ENCODE measurements around the gene LHB. TPM values are rescaled to one million over a fixed set of nuclear protein-coding genes. Genes with fewer than 3 reads are reported as not detected.

LHB gene
- total RNA-seq, 1 experiment from 2014 or later = not detected

- H3K9ac ChIP-seq (ENCODE audit: extremely low read depth, insufficient read length, low read length) = no peak overlapping the region
- no peak overlapping the region for H3T11ph ChIP-seq (ENCODE audit: low read length)
- no peak overlapping the region for H3K27ac Mint-ChIP-seq
- H3K4me2 ChIP-seq (ENCODE audit: insufficient read depth, insufficient read length, low read length) = peak overlapping the region; percentile 62
- H2BK15ac ChIP-seq (ENCODE audit: low read depth, low read length) = no peak overlapping the region
- H3K23me2 ChIP-seq (ENCODE audit: insufficient read length, low read depth, low read length, poor library complexity, severe bottlenecking) = peaks cover 3% of the 10 kb centered on the region
- no peaks in the 10 kb centered on the region for H4K20me1 ChIP-seq (ENCODE audit: control insufficient read depth, insufficient read depth, insufficient read length)
- H2BK5ac ChIP-seq (ENCODE audit: insufficient read length, low read length) = no peak overlapping the region
- no peak overlapping the region for H2BK12ac ChIP-seq (ENCODE audit: insufficient read length, low read depth, low read length)
- no peak overlapping the region for H3K14ac ChIP-seq (ENCODE audit: insufficient read depth, low read length)
- H4K5ac ChIP-seq (ENCODE audit: insufficient read length, low read depth, low read length) = no peak overlapping the region
- H3K27ac ChIP-seq (ENCODE audit: insufficient read length, low read depth, low read length) = no peak overlapping the region
- H3K79me1 ChIP-seq (ENCODE audit: insufficient read depth, low read depth, low read length, poor library complexity, severe bottlenecking) = no peaks in the 10 kb centered on the region
- H3K27me3 ChIP-seq (ENCODE audit: insufficient read depth, low read length) = peaks cover 33% of the 10 kb centered on the region; the same call in 1 of the 2 replicates
- H3K23ac ChIP-seq (ENCODE audit: insufficient read length, low read depth, low read length) = no peak overlapping the region
- no peak for DNase-seq
- H3K56ac ChIP-seq (ENCODE audit: insufficient read length, low read depth, low read length) = no peak overlapping the region
- peaks cover 77% of the 10 kb centered on the region for H3K27me3 Mint-ChIP-seq (ENCODE audit: low read depth)
- peaks cover 7 to 14% of the 10 kb centered on the region in 2 experiments; a peak in 4 of 5 replicates for H3K9me3 Mint-ChIP-seq
- H3K79me2 ChIP-seq (ENCODE audit: insufficient read depth, low read length) = no peaks in the 10 kb centered on the region
- no peak overlapping the region for H2AFZ ChIP-seq (ENCODE audit: low read length)
- no CpG with 5 or more reads among the region's 13 CpGs for WGBS (ENCODE audit: extremely low coverage, insufficient read length, low lambda C conversion rate)
- no peak overlapping the region for H3K18ac ChIP-seq (ENCODE audit: insufficient read length, low read depth, low read length)
- H2BK120ac ChIP-seq (ENCODE audit: low read depth, low read length, poor library complexity, severe bottlenecking) = no peak overlapping the region
- H3K4me1 ChIP-seq (ENCODE audit: insufficient read depth, low read length) = peaks cover 2% of the 10 kb centered on the region; the same call in 1 of the 2 replicates
- no peak overlapping the region for H2AK5ac ChIP-seq (ENCODE audit: insufficient read length, low read length)
- peak overlapping the region; percentile 19 to 39; a peak in 3 of 5 replicates for H3K4me3 Mint-ChIP-seq
- TF ChIP-seq CTCF (conservative IDR thresholded peaks at IDR 0.05) = no peak
- H3K36me3 Mint-ChIP-seq (ENCODE audit: insufficient read depth in 1 of 3, low read depth in 3 of 3) = peaks cover 0 to 4% (median 3%) of the 10 kb centered on the region in 3 experiments; a peak in 3 of 7 replicates
- H4K8ac ChIP-seq (replicated peaks; ENCODE audit: insufficient read length, low read depth, low read length) = no peak overlapping the region
- H3K4me1 Mint-ChIP-seq = peaks cover 29 to 44% of the 10 kb centered on the region in 2 experiments
- no peak overlapping the region for H4K91ac ChIP-seq (ENCODE audit: insufficient read length, low read depth, low read length)
- H2BK20ac ChIP-seq (ENCODE audit: low read depth, low read length, poor library complexity, severe bottlenecking) = no peak overlapping the region
- no peak overlapping the region for H3K4ac ChIP-seq (ENCODE audit: low read depth, low read length)
- no peaks in the 10 kb centered on the region for H3K9me3 ChIP-seq (ENCODE audit: control insufficient read depth, low read depth, low read length)
Observed at GRCh38 chr19:49065905-49066512, 49.1 kb upstream of the LHB start.
